Smooth muscle cell (in vitro differentiated cells): ENCODE data around the gene CHN1. TPM values are rescaled to one million over a fixed set of nuclear protein-coding genes. Genes with fewer than 3 reads are reported as not detected.
A peak's percentile ranks its signal among the peaks of the same experiment; 100 is the strongest.

Experiments used
- DNase-seq: peaks from one replicate; lab custom pipeline; 2025; ENCODE audit not compliant: unreplicated experiment; lab: John Stamatoyannopoulos, UW
- H2AFZ ChIP-seq: fragments of 200-600 bp; sonication (generic); 2 replicates; pipeline ENCODE4 v1.6.0; 2016; ENCODE audit warnings: antibody characterized with exemption, low read depth, mild to moderate bottlenecking
- H3F3A ChIP-seq: fragments of 200-600 bp; sonication (generic); 2 replicates; pipeline ENCODE4 v1.6.0; 2017; ENCODE audit warnings: antibody characterized with exemption, low read depth
- H3K27ac ChIP-seq: fragments of 200-600 bp; sonication (generic); 2 replicates; pipeline ENCODE4 v1.5.1; 2016; ENCODE audit warnings: low read depth, mild to moderate bottlenecking
- H3K27me3 ChIP-seq: fragments of 200-600 bp; sonication (generic); 2 replicates; pipeline ENCODE4 v1.6.1; 2016; ENCODE audit warnings: low read depth, mild to moderate bottlenecking
- H3K36me3 ChIP-seq: fragments of 200-600 bp; sonication (generic); 2 replicates; pipeline ENCODE4 v1.5.1; 2016; ENCODE audit warnings: low read depth
- H3K4me1 ChIP-seq: fragments of 200-600 bp; sonication (generic); 2 replicates; pipeline ENCODE4 v1.5.1; 2016; ENCODE audit warnings: low read depth
- H3K4me2 ChIP-seq: fragments of 200-600 bp; sonication (generic); 2 replicates; pipeline ENCODE4 v1.6.0; 2016; ENCODE audit warnings: mild to moderate bottlenecking
- H3K4me3 ChIP-seq: fragments of 200-600 bp; sonication (generic); 2 replicates; pipeline ENCODE4 v1.5.1; 2016; ENCODE audit warnings: mild to moderate bottlenecking
- H3K79me2 ChIP-seq: fragments of 200-600 bp; sonication (generic); 2 replicates; pipeline ENCODE4 v1.6.0; 2016; ENCODE audit warnings: low read depth, mild to moderate bottlenecking
- H3K9ac ChIP-seq: fragments of 200-600 bp; sonication (generic); 2 replicates; pipeline ENCODE4 v1.6.0; 2016; ENCODE audit warnings: low read depth
- H3K9me3 ChIP-seq: fragments of 200-600 bp; sonication (generic); replicated peaks from 2 replicates; pipeline ENCODE4 v1.5.1; 2016; ENCODE audit warnings: low read depth
- H4K20me1 ChIP-seq: fragments of 200-600 bp; sonication (generic); 2 replicates; pipeline ENCODE4 v1.6.0; 2016; ENCODE audit warnings: low read depth
- CTCF ChIP-seq: fragments of 200-600 bp; sonication (generic); IDR thresholded peaks from 2 replicates; pipeline ENCODE4 v1.5.1; 2017; ENCODE audit warnings: borderline replicate concordance, mild to moderate bottlenecking, antibody characterized with exemption; ENCODE audit not compliant: insufficient read depth, poor library complexity, severe bottlenecking
- whole genome bisulfite sequencing: methylation state at CpG from one replicate; pipeline ENCODE4 v1.1.7; 2016; ENCODE audit warnings: low lambda C conversion rate; 5-methylcytosine and 5-hydroxymethylcytosine counted together
- polyA plus RNA-seq: library from polyadenylated mRNA; unstranded; fragments of >200 nt; fragmentation: Nextera tagmentation; extraction: Ambion mirVana; gene quantifications from 2 replicates; pipeline ENCODE4 v1.2.1, GENCODE V29; 2016
- small RNA-seq: library from RNA; depleted of rRNA; stranded (forward); fragments of <200 nt; gene quantifications from one replicate; pipeline ENCODE3, GENCODE V24; 2014
- total RNA-seq: library from RNA; depleted of rRNA; stranded (reverse); fragments of >200 nt; gene quantifications from 2 replicates; pipeline ENCODE4 v1.2.3, GENCODE V29; 2014

The CHN1 gene
- total and polyA plus RNA-seq, 2 experiments from 2014 or later = 33.5 to 44.8 TPM

- H4K20me1 ChIP-seq = no peaks in the 10 kb centered on the region
- H3K27ac ChIP-seq = no peak overlapping the region
- H3K4me1 ChIP-seq = no peaks in the 10 kb centered on the region
- H3K4me3 ChIP-seq = no peak overlapping the region
- no peak overlapping the region for H3K4me2 ChIP-seq
- H2AFZ ChIP-seq = no peak overlapping the region
- WGBS = 96% methylated on average over 8 of the region's 8 CpGs
- H3K27me3 ChIP-seq = no peaks in the 10 kb centered on the region
- no peak for TF ChIP-seq CTCF
- no peaks in the 10 kb centered on the region for H3F3A ChIP-seq
- no peak overlapping the region for H3K9ac ChIP-seq
- H3K36me3 ChIP-seq = no peaks in the 10 kb centered on the region
- H3K79me2 ChIP-seq = no peaks in the 10 kb centered on the region
- no peak for DNase-seq
- no peaks in the 10 kb centered on the region for H3K9me3 ChIP-seq
These were observed 255.4 kb downstream of the CHN1 start for GRCh38 chr2:174749793-174750192.

- no peak overlapping the region for H3K9ac ChIP-seq
- no peaks in the 10 kb centered on the region for H3K79me2 ChIP-seq
- no peaks in the 10 kb centered on the region for H3K27me3 ChIP-seq
- no peak overlapping the region for H3K27ac ChIP-seq
- H3K36me3 ChIP-seq = no peaks in the 10 kb centered on the region
- H3K4me3 ChIP-seq = no peak overlapping the region
- no peak overlapping the region for H2AFZ ChIP-seq
- 3% methylated on average over 4 of the region's 4 CpGs for WGBS
- no peaks in the 10 kb centered on the region for H3F3A ChIP-seq
- TF ChIP-seq CTCF = peak; percentile 81
- DNase-seq = peak; percentile 9
- no peaks in the 10 kb centered on the region for H3K9me3 ChIP-seq
- no peaks in the 10 kb centered on the region for H3K4me1 ChIP-seq
- no peak overlapping the region for H3K4me2 ChIP-seq
- no peaks in the 10 kb centered on the region for H4K20me1 ChIP-seq
These were observed 256.2 kb downstream of the CHN1 start for GRCh38 chr2:174748948-174749347.

Small RNA genes lying within 50 kb of the gene (small RNA-seq; reads per million reads assigned to genes)
- gene RNU6-1290P (not detected), gene RNU6-763P (not detected)

Other genes with a start within 250 kb of the CHN1 start
- gene CHRNA1, start 240.9 kb downstream of the CHN1 start, total RNA-seq = 1.0 and 1.3 TPM in 2 replicates
- 1.2 and 3.1 TPM in 2 replicates for gene CHRNA1, start 240.9 kb downstream of the CHN1 start, polyA plus RNA-seq
- gene ATF2, start 162.8 kb upstream of the CHN1 start, total RNA-seq = 59.6 and 72.5 TPM in 2 replicates
- 17.8 and 28.0 TPM in 2 replicates for gene ATF2, start 162.8 kb upstream of the CHN1 start, polyA plus RNA-seq
- gene ATP5MC3, start 176.3 kb upstream of the CHN1 start, total RNA-seq = 204 and 251 TPM in 2 replicates
- 452 and 519 TPM in 2 replicates for gene ATP5MC3, start 176.3 kb upstream of the CHN1 start, polyA plus RNA-seq